HepG2 (cell line): ENCODE measurements around the gene AP2B1. TPM values are rescaled to one million over a fixed set of nuclear protein-coding genes. Genes with fewer than 3 reads are reported as not detected.

Source experiments
- ATAC-seq: fragments of 200-7000 bp; cut with Tn5 transposase; 3 replicates; pipeline ENCODE4 v1.9.1; 2020; ENCODE audit warnings: mild to moderate bottlenecking, moderate library complexity
- BruUV-seq: library from RNA; stranded (reverse); fragments of 400-500 nt; replicated peaks from 2 replicates; lab custom pipeline; 2021; lab: Mats Ljungman, UMichigan
- CTCF ChIA-PET: fragments of 300-600 bp; formaldehyde crosslinking; extraction: SDS; loops from one replicate; lab custom pipeline; 2021; ENCODE audit warnings: low total read pairs, inconsistent platforms, low intra/inter-chr PET ratio; lab: Yijun Ruan, JAX
- POLR2A ChIA-PET: fragments of 350-600 bp; sonication (Branson Sonifier 250); formaldehyde crosslinking; loops from one replicate; lab custom pipeline; 2020; ENCODE audit warnings: antibody characterized with exemption, inconsistent platforms; lab: Yijun Ruan, JAX
- DNase-seq: peaks from one replicate; pipeline ENCODE4 v3.0.0-alpha.2; 2015; ENCODE audit warnings: low spot score
- FAIRE-seq: peaks from 3 replicates; lab custom pipeline; 2011; peaks lifted over from hg19 to GRCh38; lab: Jason Lieb, UNC
- H2AFZ ChIP-seq: one replicate; pipeline ENCODE4 v1.6.1; 2011; ENCODE audit warnings: low read length, inconsistent platforms
- H3K27ac ChIP-seq: fragments of 300-600 bp; 3 replicates; pipeline ENCODE4 v1.8.0; 2011; ENCODE audit warnings: mixed run types, mild to moderate bottlenecking, mixed read lengths, low read length, inconsistent platforms; ENCODE audit not compliant: insufficient read depth; ENCODE audit errors: extremely low read length
- H3K27me3 ChIP-seq, 2 experiments: fragments of 200-600 bp in 1 of 2; 2 replicates in 1 of 2; 3 replicates in 1 of 2; pipeline versions ENCODE4 v1.6.0 to v1.8.0; 2011; ENCODE audit warnings: low read length in 2 of 2, mild to moderate bottlenecking in 2 of 2, moderate library complexity in 2 of 2, inconsistent platforms in 1 of 2; ENCODE audit not compliant: insufficient read depth in 2 of 2, control insufficient read depth in 1 of 2
- H3K36me3 ChIP-seq, 2 experiments: fragments of 200-600 bp in 1 of 2; replicated peaks in 1 of 2; 2 replicates in 1 of 2; 3 replicates in 1 of 2; pipeline versions ENCODE4 v1.5.1 to v1.8.0; 2011; ENCODE audit warnings: low read length in 2 of 2, inconsistent platforms in 1 of 2; ENCODE audit not compliant: insufficient read depth in 2 of 2, control insufficient read depth in 1 of 2
- H3K4me1 ChIP-seq: 2 replicates; pipeline ENCODE4 v1.5.1; 2012; ENCODE audit warnings: low read length, inconsistent platforms; ENCODE audit not compliant: insufficient read depth
- H3K4me2 ChIP-seq: 2 replicates; pipeline ENCODE4 v1.6.0; 2011; ENCODE audit warnings: low read depth, low read length, inconsistent platforms
- H3K4me3 ChIP-seq, 3 experiments: fragments of 200-600 bp in 1 of 3; sonication (generic), shearing (Covaris generic) in 1 of 3; replicated peaks in 1 of 3; 2 replicates each; pipeline ENCODE4 v1.5.1; 2011 to 2016; ENCODE audit warnings: low read length in 3 of 3, inconsistent platforms in 2 of 3, low read depth in 2 of 3, mild to moderate bottlenecking in 2 of 3, control low read depth in 1 of 3, mixed read lengths in 1 of 3; ENCODE audit not compliant: insufficient read depth in 1 of 3
- H3K79me2 ChIP-seq: one replicate; pipeline ENCODE4 v1.6.1; 2011; ENCODE audit warnings: low read length, inconsistent platforms; ENCODE audit not compliant: insufficient read depth
- H3K9ac ChIP-seq: 2 replicates; pipeline ENCODE4 v1.6.0; 2011; ENCODE audit warnings: mild to moderate bottlenecking, low read depth, low read length, inconsistent platforms; ENCODE audit not compliant: insufficient read depth
- H3K9me3 ChIP-seq: 2 replicates; pipeline ENCODE4 v1.5.1; 2012; ENCODE audit warnings: mild to moderate bottlenecking, low read length
- H4K20me1 ChIP-seq: 2 replicates; pipeline ENCODE4 v1.6.0; 2011; ENCODE audit warnings: inconsistent platforms, mild to moderate bottlenecking, low read length, moderate library complexity; ENCODE audit not compliant: insufficient read depth
- ATRX ChIP-seq: sonication (generic); formaldehyde crosslinking; IDR thresholded peaks from 2 replicates; pipeline ENCODE4 v1.4.0; 2020; ENCODE audit warnings: missing genetic modification reagents, borderline replicate concordance
- ELF4 ChIP-seq: sonication (generic); formaldehyde crosslinking; IDR thresholded peaks from 2 replicates; pipeline ENCODE4 v1.5.0; 2020; ENCODE audit warnings: missing genetic modification reagents, mild to moderate bottlenecking, moderate library complexity, borderline replicate concordance
- HNF4G ChIP-seq, 2 experiments: sonication (generic) in 1 of 2; formaldehyde crosslinking in 1 of 2; IDR thresholded peaks; 2 replicates each; pipeline versions ENCODE4 v1.4.0 to v1.6.1; 2011 to 2020; ENCODE audit warnings: borderline replicate concordance in 2 of 2, low read depth in 2 of 2, mild to moderate bottlenecking in 2 of 2, low read length in 1 of 2, missing genetic modification reagents in 1 of 2, moderate library complexity in 1 of 2
- MXI1 ChIP-seq: IDR thresholded peaks from 3 replicates; pipeline ENCODE4 v1.6.1; 2012; ENCODE audit warnings: low read depth, low read length, inconsistent platforms, borderline replicate concordance
- RFXAP ChIP-seq: sonication (generic); formaldehyde crosslinking; IDR thresholded peaks from 2 replicates; pipeline ENCODE4 v1.4.0; 2020; ENCODE audit warnings: missing genetic modification reagents, borderline replicate concordance
- SNAPC2 ChIP-seq: sonication (generic); formaldehyde crosslinking; IDR thresholded peaks from 2 replicates; pipeline ENCODE4 v1.8.1; 2022; ENCODE audit warnings: mild to moderate bottlenecking, missing genetic modification reagents
- SRSF9 ChIP-seq: fragments of 200-400 bp; formaldehyde crosslinking; IDR thresholded peaks from 2 replicates; pipeline ENCODE4 v1.6.1; 2018; ENCODE audit warnings: borderline replicate concordance, mild to moderate bottlenecking, low read depth, low read length; ENCODE audit not compliant: insufficient read depth, poor library complexity, severe bottlenecking
- STAG1 ChIP-seq: sonication (generic); formaldehyde crosslinking; IDR thresholded peaks from 2 replicates; pipeline ENCODE4 v1.4.0; 2020; ENCODE audit warnings: missing genetic modification reagents
- TGIF2 ChIP-seq: IDR thresholded peaks from 2 replicates; pipeline ENCODE4 v1.6.1; 2016; ENCODE audit warnings: control low read depth, missing compliant biosample characterization
- ZFP82 ChIP-seq: sonication (generic); formaldehyde crosslinking; IDR thresholded peaks from 2 replicates; pipeline ENCODE4 v1.5.1; 2020; ENCODE audit warnings: mild to moderate bottlenecking, missing genetic modification reagents, borderline replicate concordance
- ZNF101 ChIP-seq: sonication (generic); formaldehyde crosslinking; IDR thresholded peaks from 2 replicates; pipeline ENCODE4 v1.4.0; 2020; ENCODE audit warnings: mild to moderate bottlenecking, low read depth, missing genetic modification reagents, borderline replicate concordance
- ZNF20 ChIP-seq: sonication (generic); formaldehyde crosslinking; IDR thresholded peaks from 2 replicates; pipeline ENCODE4 v1.4.0; 2020; ENCODE audit warnings: mild to moderate bottlenecking, moderate library complexity, missing genetic modification reagents
- WGBS: methylation state at CpG from one replicate; pipeline ENCODE4 v1.1.6; 2017; ENCODE audit warnings: low lambda C conversion rate; 5-methylcytosine and 5-hydroxymethylcytosine counted together
- in situ Hi-C: cut with HindIII; loops from 2 replicates; pipeline ENCODE4 v1.10.0; 2017; ENCODE audit warnings: low pct_unique_long_range_greater_than_20kb; ENCODE audit not compliant: extremely low pct_ligation_motif_present
- intact Hi-C: fragments of 100-400 bp; cut with micrococcal nuclease; formaldehyde crosslinking; loops from one replicate; pipeline ENCODE4 v1.10.0; 2022; ENCODE audit not compliant: unreplicated experiment
- polyA plus RNA-seq, 8 experiments: library from polyadenylated mRNA; depleted of rRNA in 3 of 8; stranded (reverse) in 7 of 8; unstranded in 1 of 8; fragments of >200 nt; fragmentation: Illumina TruSeq in 4 of 8; extraction: Trizol in 4 of 8; gene quantifications; 2 replicates each; pipeline versions ENCODE4 v1.2.1 to v1.2.3, GENCODE V29; 2011 to 2016; ENCODE audit warnings: low read depth in 4 of 8, missing spikeins in 1 of 8, mixed read lengths in 1 of 8; ENCODE audit not compliant: insufficient read depth in 1 of 8
- total RNA-seq, 5 experiments: library from RNA; depleted of rRNA; stranded (reverse); fragments of >200 nt; fragmentation: Illumina TruSeq; extraction: Trizol; gene quantifications; 2 replicates each; pipeline ENCODE4 v1.2.3, GENCODE V29; 2016; ENCODE audit warnings: low read depth in 1 of 5
- TF ChIP-seq, protein P1 (sequence below): sonication (generic); formaldehyde crosslinking; IDR thresholded peaks from 2 replicates; pipeline ENCODE4 v1.8.1; 2022; ENCODE audit warnings: mild to moderate bottlenecking, missing genetic modification reagents
- TF ChIP-seq, protein P2 (sequence below): sonication (generic); formaldehyde crosslinking; IDR thresholded peaks from 2 replicates; pipeline ENCODE4 v1.4.0; 2020; ENCODE audit warnings: missing genetic modification reagents, borderline replicate concordance
- TF ChIP-seq, protein P3 (sequence below): sonication (generic); formaldehyde crosslinking; IDR thresholded peaks from 2 replicates; pipeline ENCODE4 v1.8.1; 2023; ENCODE audit warnings: mild to moderate bottlenecking, moderate library complexity, missing genetic modification reagents

Gene AP2B1
- total and polyA plus RNA-seq, 2 of the 13 experiments (the other 11 are each of a cell fraction or from before 2014, with no cell fraction given) = 23.8 to 71.3 TPM

DNA sequence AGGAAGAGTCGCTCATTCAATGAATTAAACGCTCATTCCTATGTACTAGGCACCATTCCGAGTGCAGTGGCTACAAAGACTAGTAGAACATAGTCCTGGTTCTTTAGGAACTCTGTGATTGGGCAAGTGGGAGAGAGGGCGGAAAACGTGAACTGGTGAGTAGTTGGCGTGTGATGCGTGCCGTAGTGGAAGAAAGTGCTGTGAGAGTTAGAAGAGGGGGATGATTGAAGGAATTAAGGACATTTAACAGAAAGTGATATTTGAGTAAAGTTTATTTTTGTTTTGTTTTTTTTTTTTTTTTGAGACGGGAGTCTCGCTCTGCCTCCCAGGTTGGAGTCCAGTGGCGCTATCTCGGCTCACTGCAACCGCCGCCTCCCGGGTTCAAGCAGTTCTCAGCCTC, 18.6 kb upstream of the AP2B1 start:
- peaks cover 27% of the 10 kb centered on the region for H3K4me1 ChIP-seq
- BruUV-seq = no TSS peak
- 14% methylated on average over 15 of the region's 15 CpGs for WGBS
- H3K9ac ChIP-seq = peak overlapping the region; percentile 84
- H3K79me2 ChIP-seq = peaks cover 25% of the 10 kb centered on the region
- no peak for FAIRE-seq
- peak; percentile 73 for ATAC-seq
- H3K27me3 ChIP-seq = peaks cover 0 to 2% of the 10 kb centered on the region in 2 experiments; a peak in 1 of 5 replicates
- H2AFZ ChIP-seq = peak overlapping the region; percentile 86
- peak overlapping the region; percentile 86 to 95 (median 92) for H3K4me3 ChIP-seq
- in situ Hi-C loops = no loop called here
- H4K20me1 ChIP-seq = no peaks in the 10 kb centered on the region
- H3K9me3 ChIP-seq = no peaks in the 10 kb centered on the region
- H3K36me3 ChIP-seq = no peaks in the 10 kb centered on the region; a peak in 1 of 5 replicates
- ChIA-PET CTCF (no interaction called here), POLR2A (interaction anchor here (0.7 to 4.4 kb wide), 4 partner anchors 9 to 240 kb away, joined by 3 to 65 read pairs (median 6); partner anchors contain the start of genes AP2B1, PEX12 and TAF15)
- intact Hi-C loops = no loop called here
- H3K4me2 ChIP-seq = peak overlapping the region; percentile 91
- H3K27ac ChIP-seq = peak overlapping the region; percentile 83
- DNase-seq = peak; percentile 29
- TF ChIP-seq, protein P1, sequence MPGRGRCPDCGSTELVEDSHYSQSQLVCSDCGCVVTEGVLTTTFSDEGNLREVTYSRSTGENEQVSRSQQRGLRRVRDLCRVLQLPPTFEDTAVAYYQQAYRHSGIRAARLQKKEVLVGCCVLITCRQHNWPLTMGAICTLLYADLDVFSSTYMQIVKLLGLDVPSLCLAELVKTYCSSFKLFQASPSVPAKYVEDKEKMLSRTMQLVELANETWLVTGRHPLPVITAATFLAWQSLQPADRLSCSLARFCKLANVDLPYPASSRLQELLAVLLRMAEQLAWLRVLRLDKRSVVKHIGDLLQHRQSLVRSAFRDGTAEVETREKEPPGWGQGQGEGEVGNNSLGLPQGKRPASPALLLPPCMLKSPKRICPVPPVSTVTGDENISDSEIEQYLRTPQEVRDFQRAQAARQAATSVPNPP (CRISPR knock-in tag) = no peak
- TF ChIP-seq HNF4G (IDR thresholded peaks at IDR 0.05; ENCODE audit: borderline replicate concordance, low read depth, low read length) (no peak), HNF4G (CRISPR knock-in tag; IDR thresholded peaks at IDR 0.05; ENCODE audit: borderline replicate concordance, low read depth) (no peak), SNAPC2 (CRISPR knock-in tag) (no peak), STAG1 (CRISPR knock-in tag) (no peak), ZFP82 (no peak), SRSF9 (no peak), ZNF101 (no peak), ATRX (no peak), RFXAP (CRISPR knock-in tag) (no peak), ELF4 (CRISPR knock-in tag) (no peak), ZNF20 (CRISPR knock-in tag) (no peak), MXI1 (peak; percentile 66; the same call in 2 of the 3 replicates), TGIF2 (CRISPR knock-in tag) (no peak)
- TF ChIP-seq, protein P2, sequence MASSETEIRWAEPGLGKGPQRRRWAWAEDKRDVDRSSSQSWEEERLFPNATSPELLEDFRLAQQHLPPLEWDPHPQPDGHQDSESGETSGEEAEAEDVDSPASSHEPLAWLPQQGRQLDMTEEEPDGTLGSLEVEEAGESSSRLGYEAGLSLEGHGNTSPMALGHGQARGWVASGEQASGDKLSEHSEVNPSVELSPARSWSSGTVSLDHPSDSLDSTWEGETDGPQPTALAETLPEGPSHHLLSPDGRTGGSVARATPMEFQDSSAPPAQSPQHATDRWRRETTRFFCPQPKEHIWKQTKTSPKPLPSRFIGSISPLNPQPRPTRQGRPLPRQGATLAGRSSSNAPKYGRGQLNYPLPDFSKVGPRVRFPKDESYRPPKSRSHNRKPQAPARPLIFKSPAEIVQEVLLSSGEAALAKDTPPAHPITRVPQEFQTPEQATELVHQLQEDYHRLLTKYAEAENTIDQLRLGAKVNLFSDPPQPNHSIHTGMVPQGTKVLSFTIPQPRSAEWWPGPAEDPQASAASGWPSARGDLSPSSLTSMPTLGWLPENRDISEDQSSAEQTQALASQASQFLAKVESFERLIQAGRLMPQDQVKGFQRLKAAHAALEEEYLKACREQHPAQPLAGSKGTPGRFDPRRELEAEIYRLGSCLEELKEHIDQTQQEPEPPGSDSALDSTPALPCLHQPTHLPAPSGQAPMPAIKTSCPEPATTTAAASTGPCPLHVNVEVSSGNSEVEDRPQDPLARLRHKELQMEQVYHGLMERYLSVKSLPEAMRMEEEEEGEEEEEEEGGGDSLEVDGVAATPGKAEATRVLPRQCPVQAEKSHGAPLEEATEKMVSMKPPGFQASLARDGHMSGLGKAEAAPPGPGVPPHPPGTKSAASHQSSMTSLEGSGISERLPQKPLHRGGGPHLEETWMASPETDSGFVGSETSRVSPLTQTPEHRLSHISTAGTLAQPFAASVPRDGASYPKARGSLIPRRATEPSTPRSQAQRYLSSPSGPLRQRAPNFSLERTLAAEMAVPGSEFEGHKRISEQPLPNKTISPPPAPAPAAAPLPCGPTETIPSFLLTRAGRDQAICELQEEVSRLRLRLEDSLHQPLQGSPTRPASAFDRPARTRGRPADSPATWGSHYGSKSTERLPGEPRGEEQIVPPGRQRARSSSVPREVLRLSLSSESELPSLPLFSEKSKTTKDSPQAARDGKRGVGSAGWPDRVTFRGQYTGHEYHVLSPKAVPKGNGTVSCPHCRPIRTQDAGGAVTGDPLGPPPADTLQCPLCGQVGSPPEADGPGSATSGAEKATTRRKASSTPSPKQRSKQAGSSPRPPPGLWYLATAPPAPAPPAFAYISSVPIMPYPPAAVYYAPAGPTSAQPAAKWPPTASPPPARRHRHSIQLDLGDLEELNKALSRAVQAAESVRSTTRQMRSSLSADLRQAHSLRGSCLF (CRISPR knock-in tag) = no peak
- TF ChIP-seq, protein P3, sequence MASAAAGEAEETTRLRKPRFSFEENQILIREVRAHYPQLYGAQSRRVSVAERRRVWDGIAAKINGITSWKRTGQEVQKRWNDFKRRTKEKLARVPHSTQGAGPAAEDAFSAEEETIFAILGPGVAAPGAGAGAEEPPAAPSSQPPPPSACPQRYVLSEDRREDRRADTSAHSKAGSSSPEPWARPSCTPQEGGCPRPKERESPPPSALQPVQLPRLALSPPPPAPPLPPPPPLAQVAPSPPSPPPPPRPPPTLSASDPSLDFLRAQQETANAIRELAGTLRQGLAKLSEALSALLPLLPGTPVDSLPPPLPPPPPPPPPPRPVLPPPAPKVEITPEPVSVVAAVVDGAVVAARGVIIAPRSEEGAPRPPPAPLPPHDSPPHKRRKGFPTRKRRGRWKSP = 0 out of 2 replicates have a peak, but pooled peaks have one; percentile 0
